Epithelial cell of proximal tubule (primary cell): ENCODE data around the gene TMEM127. TPM values are rescaled to one million over a fixed set of nuclear protein-coding genes. Genes with fewer than 3 reads are reported as not detected.

ENCODE experiments used
- DNase-seq: peaks from one replicate; pipeline ENCODE4 v3.0.0-alpha.2; 2011; ENCODE audit warnings: low read depth
- H3K4me3 ChIP-seq: 2 replicates; pipeline ENCODE4 v1.5.1; 2011; ENCODE audit warnings: low read depth, mild to moderate bottlenecking, low read length
- total RNA-seq: library from RNA; depleted of rRNA; stranded (reverse); fragments of >200 nt; gene quantifications from 2 replicates; pipeline ENCODE4 v1.2.3, GENCODE V29; 2015
- TF ChIP-seq, protein P1 (sequence below): conservative IDR thresholded peaks from 2 replicates; pipeline ENCODE4 v1.5.1; 2012; ENCODE audit warnings: low read depth, mild to moderate bottlenecking, low read length

The TMEM127 gene
- total RNA-seq, 1 donor from 2014 or later: 21.3 TPM

- TF ChIP-seq, protein P1, sequence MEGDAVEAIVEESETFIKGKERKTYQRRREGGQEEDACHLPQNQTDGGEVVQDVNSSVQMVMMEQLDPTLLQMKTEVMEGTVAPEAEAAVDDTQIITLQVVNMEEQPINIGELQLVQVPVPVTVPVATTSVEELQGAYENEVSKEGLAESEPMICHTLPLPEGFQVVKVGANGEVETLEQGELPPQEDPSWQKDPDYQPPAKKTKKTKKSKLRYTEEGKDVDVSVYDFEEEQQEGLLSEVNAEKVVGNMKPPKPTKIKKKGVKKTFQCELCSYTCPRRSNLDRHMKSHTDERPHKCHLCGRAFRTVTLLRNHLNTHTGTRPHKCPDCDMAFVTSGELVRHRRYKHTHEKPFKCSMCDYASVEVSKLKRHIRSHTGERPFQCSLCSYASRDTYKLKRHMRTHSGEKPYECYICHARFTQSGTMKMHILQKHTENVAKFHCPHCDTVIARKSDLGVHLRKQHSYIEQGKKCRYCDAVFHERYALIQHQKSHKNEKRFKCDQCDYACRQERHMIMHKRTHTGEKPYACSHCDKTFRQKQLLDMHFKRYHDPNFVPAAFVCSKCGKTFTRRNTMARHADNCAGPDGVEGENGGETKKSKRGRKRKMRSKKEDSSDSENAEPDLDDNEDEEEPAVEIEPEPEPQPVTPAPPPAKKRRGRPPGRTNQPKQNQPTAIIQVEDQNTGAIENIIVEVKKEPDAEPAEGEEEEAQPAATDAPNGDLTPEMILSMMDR: no peak
- no peak overlapping the region for H3K4me3 ChIP-seq
- DNase-seq: no peak
Measured at GRCh38 chr2:96274355-96275056, 8.7 kb upstream of the TMEM127 start.

DNA sequence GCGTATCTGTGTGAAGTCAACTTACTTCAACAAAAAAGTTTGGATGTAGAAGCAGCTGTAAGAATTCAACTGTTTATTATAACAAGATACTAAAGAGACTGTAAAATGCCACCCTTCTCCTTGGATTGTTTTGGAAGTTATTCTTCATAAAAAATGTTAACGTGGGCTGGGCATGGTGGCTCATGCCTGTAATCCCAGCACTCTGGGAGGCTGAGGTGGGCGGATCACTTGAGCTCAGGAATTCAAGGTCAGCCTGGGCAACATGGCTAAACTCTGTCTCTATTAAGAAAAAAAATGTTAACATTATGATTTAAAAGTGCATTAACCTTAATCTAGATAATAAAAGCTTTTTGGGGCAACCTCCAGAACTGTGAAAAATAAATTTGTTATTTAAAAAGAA lies 8.0 kb upstream of the TMEM127 start:
- no peak overlapping the region for H3K4me3 ChIP-seq
- TF ChIP-seq, protein P1: no peak
- no peak for DNase-seq

GRCh38 chr2:96271995-96272394 lies 6.2 kb upstream of the TMEM127 start:
- no peak for DNase-seq
- TF ChIP-seq, protein P1: no peak

GRCh38 chr2:96267159-96267971 lies 1.6 kb upstream of the TMEM127 start:
- TF ChIP-seq, protein P1: peak; percentile 52
- H3K4me3 ChIP-seq: peak overlapping the region; percentile 88
- DNase-seq: no peak

More at GRCh38 chr2:96271995-96272394, 6.2 kb upstream of the TMEM127 start:
- H3K4me3 ChIP-seq: no peak overlapping the region

DNA sequence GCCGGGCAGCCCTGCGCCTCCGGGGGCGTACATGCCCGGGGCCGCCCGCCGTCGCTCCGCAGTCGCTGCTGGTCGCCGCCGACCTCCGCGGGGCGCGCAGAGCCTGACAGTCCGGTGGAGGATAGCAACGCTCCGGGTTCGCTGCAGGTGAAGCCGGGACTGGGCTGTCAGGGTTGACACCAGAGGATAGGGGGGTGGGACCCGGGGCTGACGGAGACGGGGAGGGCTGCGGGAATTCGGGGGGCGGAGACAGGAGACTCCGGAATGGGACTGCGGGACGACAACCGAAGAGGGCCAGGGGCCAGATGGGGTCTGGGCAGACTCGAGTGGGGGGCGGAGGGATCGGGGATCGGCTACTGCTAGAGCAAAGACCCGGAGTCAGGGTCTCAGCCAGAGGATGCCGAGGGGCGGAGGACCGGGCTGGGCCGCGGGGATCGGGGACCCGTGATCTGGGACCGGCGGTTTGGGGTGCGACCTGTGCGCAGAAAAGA lies 403 bp downstream of the TMEM127 start:
- TF ChIP-seq, protein P1: no peak
- H3K4me3 ChIP-seq: peak overlapping the region; percentile 88
- DNase-seq: no peak

DNA sequence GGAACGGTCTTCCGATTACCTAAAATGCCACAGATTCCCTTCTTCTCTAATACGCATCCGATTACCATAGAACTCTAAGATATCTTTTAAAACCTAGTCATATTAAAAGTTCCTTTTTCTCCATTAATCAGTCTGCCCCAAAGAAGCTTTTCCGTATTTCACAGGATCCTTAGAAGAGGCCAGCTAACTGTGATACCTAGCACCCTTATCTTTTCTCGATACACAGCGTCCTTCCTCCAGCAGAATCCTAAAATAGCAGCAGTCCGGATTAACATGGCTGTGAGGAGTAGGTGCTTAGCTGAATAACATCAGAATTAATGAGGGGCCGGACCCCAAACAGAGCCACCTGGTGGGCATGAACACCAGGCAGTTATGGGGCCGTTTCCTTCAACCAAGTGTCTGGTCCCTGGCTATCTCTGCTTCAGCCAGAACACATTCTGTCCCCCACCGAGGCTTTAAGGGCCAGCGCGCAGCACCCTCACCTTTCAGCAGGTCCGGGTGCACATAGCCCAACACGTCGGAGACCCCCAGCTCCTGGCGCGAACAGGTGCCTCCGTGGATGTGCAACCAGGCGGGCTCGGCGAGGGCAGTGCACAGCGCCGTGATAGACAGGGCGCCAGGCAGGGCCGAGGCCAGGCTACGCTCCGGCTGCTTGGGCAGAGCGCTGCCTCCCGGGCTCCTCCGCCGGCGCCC lies 995 bp downstream of the TMEM127 start:
- no peak for DNase-seq
- TF ChIP-seq, protein P1: peak; percentile 58
- H3K4me3 ChIP-seq: peak overlapping the region; percentile 88
